ENCODE measurements around the gene PRKCG.

Gene PRKCG

DNA sequence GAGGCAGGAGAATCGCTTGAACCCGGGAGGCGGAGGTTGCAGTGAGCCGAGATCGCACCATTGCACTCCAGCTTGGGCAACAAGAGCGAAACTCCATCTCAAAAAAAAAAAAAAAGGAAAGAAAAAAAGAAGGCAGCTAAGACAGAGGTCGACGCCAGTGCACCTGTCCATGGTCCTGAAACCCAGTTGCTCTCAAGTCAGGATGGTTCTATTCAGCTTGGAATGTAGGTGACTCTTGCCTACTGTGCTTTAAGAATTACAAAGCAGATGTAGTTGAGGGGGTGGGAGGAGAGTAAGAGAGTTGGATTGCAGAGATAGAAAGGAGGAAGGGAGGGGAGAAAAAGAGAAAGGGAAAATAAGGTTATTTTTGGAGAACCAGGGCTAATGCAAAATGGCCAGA, 45.7 kb downstream of the PRKCG start:
- in situ Hi-C loops (cut with HindIII; ENCODE audit: low sequenced_read_pairs): loop anchor here (25.0 kb wide), 1 partner anchor 110 kb away; no protein-coding TSS in a partner anchor

- in situ Hi-C loops (cut with HindIII; ENCODE audit: low sequenced_read_pairs): loop anchor here (25.0 kb wide), 1 partner anchor 101 kb away; no protein-coding TSS in a partner anchor
These were observed 54.0 kb downstream of the PRKCG start for GRCh38 chr19:53936029-53936428.

DNA sequence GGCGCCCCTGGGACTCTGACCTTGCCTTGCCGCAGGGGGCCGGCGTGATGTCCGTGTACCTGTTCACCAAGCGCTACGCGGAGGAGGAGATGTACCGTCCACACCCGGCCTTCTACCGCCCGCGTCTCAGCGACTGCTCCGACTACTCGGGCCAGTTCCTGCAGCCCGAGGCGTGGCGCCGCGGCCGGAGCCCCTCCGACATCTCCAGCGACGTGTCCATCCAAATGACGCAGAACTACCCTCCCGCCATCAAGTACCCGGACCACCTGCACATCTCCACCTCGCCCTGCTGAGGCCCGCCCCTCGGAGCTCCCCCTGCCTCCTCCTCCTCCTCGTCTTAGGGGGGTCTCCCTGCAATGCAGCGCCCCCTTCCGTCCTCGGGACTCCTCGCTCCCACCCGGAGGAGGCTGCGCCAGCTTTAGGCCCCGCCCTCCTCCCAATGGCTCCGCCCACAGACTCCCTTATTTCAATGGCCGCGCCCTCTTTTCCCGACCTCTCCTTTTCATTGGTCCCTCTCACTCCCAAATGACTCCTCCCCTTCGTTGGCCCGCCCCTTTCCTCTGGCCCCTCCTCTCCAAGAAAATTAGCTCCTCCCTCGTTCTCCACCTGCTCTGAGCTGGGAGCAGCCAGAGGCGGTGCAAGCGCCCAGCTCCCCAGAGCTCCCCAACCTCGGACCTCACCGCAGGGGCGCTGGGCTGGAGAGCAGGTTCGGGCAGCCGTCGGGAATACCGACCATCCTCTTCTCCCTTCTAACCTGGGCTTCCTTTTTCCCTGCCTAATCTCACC, 60.2 kb downstream of the PRKCG start:
- in situ Hi-C loops (cut with HindIII; ENCODE audit: low sequenced_read_pairs): loop anchor here (25.0 kb wide), 1 partner anchor 95 kb away; no protein-coding TSS in a partner anchor

GRCh38 chr19:53944416-53944815, 62.4 kb downstream of the PRKCG start:
- in situ Hi-C loops (cut with HindIII; ENCODE audit: low sequenced_read_pairs): loop anchor here (25.0 kb wide), 1 partner anchor 93 kb away; no protein-coding TSS in a partner anchor

DNA sequence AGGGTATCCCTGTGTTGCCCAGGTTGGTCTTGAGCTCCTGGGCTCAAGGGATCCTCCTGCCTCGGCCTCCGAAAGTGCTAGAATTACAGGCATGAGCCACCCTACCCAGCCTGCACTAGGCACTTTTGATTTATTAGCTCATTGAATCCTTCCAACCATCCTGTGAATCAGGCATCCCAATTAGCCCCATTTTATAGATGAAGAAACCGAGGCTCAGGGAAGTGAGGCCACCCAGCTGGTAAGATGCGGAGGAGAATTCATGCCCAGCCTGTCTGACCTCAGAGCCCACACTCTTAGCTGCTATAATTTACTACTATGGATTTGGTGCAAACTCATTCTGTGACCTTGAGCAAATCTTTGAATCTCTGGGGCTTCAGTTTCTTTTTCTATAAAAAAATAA, 62.9 kb downstream of the PRKCG start:
- in situ Hi-C loops (cut with HindIII; ENCODE audit: low sequenced_read_pairs): loop anchor here (25.0 kb wide), 1 partner anchor 92 kb away; no protein-coding TSS in a partner anchor

GRCh38 chr19:53945441-53945840, 63.4 kb downstream of the PRKCG start:
- in situ Hi-C loops (cut with HindIII; ENCODE audit: low sequenced_read_pairs): loop anchor here (25.0 kb wide), 1 partner anchor 92 kb away; no protein-coding TSS in a partner anchor

DNA sequence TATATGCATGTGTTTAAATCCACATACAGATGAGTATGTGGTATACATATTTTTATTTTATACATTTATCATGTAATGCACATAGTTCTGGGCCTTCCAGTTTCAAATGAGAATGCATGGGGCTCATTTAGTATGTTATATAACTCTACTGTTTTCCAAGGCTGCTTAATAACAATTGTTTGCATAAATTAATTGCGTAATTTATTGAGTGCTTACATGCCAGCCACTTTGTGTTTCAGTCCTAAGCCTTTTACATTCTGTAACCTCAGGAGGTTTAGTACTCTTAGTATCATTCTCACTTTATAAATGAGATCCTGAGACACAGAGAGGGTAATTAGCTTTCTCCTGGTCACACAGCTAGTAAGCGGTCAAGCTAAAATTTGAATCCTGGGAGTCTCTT, 64.0 kb downstream of the PRKCG start:
- in situ Hi-C loops (cut with HindIII; ENCODE audit: low sequenced_read_pairs): loop anchor here (25.0 kb wide), 1 partner anchor 91 kb away; no protein-coding TSS in a partner anchor

DNA sequence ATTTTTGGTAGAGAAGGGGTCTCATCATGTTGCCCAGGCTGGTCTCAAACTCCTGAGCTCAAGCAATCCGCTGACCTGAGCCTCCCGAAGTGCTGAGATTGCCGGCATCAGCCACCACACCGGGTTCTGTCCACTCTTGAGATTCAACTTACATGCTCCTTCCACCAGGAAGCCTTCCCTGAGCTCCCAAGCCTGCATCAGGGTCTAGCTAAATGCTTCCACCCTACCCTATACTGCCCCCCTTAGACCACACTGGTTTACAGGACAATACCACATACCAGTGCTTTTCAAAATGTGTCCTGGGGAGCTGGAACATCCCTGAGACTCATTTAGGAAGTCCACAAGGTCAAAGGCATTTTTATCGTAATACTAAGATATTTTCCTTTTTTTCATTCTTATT, 65.6 kb downstream of the PRKCG start:
- in situ Hi-C loops (cut with HindIII; ENCODE audit: low sequenced_read_pairs): loop anchor here (25.0 kb wide), 1 partner anchor 90 kb away; no protein-coding TSS in a partner anchor

- in situ Hi-C loops (cut with HindIII; ENCODE audit: low sequenced_read_pairs): loop anchor here (25.0 kb wide), 1 partner anchor 89 kb away; no protein-coding TSS in a partner anchor
These were observed 66.6 kb downstream of the PRKCG start for GRCh38 chr19:53948611-53949010.

- in situ Hi-C loops (cut with HindIII; ENCODE audit: low sequenced_read_pairs): no loop called here
These were observed 69.4 kb downstream of the PRKCG start for GRCh38 chr19:53951436-53951835.

- in situ Hi-C loops (cut with HindIII; ENCODE audit: low sequenced_read_pairs): no loop called here
These were observed 70.0 kb downstream of the PRKCG start for GRCh38 chr19:53951947-53952346.

DNA sequence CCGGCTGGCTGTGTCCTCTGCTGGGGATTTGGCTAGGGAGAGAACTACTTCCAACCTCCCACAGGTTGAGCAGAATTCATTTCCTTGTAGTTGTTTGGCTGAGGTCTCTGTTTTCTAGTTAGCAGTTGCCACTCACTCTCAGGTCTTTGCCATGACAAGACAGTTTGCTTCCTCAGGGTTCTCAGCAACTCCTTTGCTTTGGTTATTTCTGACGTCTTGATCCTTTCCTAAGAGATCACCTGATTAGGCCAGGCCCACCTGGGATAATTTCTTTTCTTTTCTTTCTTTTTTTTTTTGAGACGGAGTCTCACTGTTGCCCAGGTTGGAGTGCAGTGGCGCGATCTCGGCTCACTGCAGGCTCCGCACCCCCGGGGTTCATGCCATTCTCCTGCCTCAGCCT, 71.4 kb downstream of the PRKCG start:
- in situ Hi-C loops (cut with HindIII; ENCODE audit: low sequenced_read_pairs): no loop called here
